Vagina (tissue), 2 donors: ENCODE measurements around the gene CHIT1.

Experiments
- POLR2A ChIP-seq, 2 donors: fragments of 450-650 bp; IDR thresholded peaks; one replicate each; pipeline ENCODE4 v1.6.1; 2017; ENCODE audit warnings: antibody characterized with exemption in 2 of 2, mild to moderate bottlenecking in 2 of 2, moderate library complexity in 2 of 2
- POLR2AphosphoS5 ChIP-seq, 2 donors: sonication (generic); formaldehyde crosslinking; IDR thresholded peaks; one replicate each; pipeline ENCODE4 v1.9.0; 2017; ENCODE audit warnings: antibody characterized with exemption in 2 of 2, mild to moderate bottlenecking in 2 of 2, low read depth in 1 of 2; ENCODE audit not compliant: insufficient read depth in 1 of 2

- TF ChIP-seq POLR2A (IDR thresholded peaks at IDR 0.05): no peak
- no peak for TF ChIP-seq POLR2AphosphoS5 (IDR thresholded peaks at IDR 0.05; ENCODE audit: insufficient read depth in 1 of 2, low read depth in 1 of 2)
Measured at GRCh38 chr1:203267912-203268311, 38.4 kb upstream of the CHIT1 start.
